Amygdala (tissue), 56 donors: ENCODE measurements around the gene PIP5KL1.

Experiments used
- DNase-seq, 56 donors: peaks; one replicate each; lab custom pipeline; 2025; lab: John Stamatoyannopoulos, UW

PIP5KL1 gene

DNA sequence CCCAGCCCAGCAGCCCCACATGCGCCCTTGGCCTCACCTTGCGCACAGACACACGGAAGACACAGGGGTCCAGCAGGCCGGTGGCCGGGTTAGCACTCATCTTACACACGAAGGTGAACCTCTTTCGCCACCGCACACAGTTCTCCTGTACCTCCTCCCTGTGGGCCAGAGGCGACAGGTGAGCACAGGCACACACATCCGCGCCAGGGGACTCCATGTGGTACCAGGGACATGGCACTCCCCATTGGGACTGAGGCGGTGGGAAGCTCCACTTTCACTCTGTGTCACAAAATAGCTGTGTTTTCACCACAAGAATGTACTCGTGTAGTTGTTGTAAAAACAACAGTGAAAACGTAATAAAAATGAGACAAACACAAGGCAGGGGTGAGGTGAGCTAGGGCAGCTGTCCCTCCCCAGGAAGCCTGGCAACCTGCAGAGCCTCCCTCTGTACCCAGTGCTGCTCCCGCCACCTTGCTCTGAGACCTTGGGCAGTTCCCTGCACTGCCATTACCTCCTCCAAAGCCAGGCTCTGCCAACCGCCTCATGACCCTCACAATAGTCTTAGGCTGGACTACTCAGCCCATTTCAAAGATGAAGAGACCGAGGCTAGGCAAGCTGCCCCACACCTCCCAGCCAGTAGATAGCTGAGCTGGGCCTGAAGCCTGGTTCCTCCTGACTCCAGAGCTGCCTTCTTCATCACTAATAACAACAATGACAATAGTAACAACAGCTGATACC lies 23.4 kb upstream of the PIP5KL1 start:
- DNase-seq, result no peak

DNA sequence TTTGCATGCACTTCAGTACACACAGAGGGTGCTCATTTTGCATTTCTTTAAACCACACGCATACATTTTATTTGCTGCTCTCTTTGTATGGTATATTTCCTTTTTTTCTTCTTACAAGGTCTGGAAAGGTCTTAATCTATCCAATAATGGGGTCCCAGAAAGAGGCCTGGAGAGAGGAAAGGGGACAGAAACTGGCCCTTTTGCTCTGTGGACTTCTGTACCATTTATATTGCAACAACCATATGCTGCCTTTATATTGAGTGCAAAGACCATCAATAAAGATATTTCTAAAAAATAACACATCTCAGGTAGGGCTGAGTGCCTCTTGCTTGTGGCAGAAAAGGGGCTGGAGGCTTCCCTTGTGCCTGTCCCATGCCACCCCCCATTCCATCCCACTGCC lies 22.6 kb upstream of the PIP5KL1 start:
- no peak for DNase-seq

DNA sequence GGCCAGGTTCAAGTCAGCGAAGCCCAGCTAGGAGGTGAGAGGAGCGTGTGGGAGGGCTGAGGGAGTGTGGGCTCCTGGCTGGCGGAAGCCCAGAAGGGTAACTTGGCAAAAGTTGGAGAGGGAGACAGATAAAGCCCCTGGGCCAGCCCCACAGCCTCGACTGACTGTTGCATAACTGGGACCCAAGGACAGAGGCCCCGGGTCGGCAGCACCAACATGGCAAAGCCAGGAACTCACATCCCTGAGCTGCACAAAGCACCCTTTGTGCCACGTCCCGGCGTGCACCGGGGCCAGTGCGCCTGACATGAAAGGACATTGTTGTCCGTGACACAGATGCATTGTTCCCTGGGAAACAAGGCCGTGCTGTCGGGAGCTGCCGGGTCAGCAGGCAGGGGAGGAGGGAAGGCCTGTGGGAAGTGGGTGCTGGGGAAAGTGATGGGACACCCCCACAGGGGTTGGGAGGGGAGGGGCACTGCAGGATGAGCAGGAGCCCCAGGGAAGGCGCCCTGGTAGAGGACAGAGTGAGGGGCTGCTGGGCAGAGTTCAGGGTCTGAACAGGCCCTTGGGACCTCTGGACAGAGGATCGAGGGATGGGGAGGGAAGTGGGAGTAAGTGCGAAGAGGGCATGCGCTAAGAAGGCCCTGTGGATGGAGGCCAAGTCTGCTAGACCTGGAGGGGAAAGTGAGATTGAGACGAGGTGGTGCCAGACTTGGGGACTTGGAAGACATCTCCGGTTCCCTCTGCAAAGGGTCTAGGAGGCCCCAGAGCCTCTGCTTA lies 20.1 kb upstream of the PIP5KL1 start:
- DNase-seq, result peak; percentile 65 to 98 (median 93)

DNA sequence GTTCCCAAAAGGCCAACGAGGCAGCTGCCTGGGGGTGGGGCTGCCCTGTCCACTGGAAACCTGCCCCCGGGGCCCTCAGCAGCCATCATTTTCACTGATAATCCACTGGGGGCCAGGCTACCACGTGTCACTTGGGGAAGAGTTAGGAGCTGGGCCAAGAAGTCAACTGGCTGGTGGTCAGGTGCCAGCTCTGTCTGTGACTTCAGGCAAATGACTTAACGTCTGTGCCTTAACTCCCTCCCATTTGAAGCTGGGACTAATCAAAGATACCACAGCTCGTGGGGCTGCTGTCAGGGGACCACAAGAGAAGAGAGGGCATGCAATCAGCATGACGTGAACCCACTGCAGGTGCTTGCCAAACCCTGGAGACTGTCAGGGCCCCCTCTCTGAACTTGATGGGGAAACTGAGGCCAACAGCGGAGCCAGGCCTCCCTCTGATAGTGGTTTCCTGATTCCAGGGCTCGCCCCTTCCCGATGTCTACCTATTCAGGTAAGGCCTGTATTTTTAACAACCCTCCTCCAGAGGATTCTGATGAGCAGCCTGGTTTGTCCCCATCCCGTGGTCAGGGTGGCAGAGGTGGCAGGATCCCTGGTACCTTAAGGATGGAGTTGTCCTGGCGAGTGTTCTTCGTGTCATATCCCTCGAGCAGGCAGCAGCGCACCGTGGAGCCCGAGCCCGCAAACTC lies 19.4 kb upstream of the PIP5KL1 start:
- DNase-seq, result peak in 37 of 56 donors; percentile 31 to 83 (median 57)

- no peak for DNase-seq
Observed at GRCh38 chr9:127947841-127948710, 17.5 kb upstream of the PIP5KL1 start.

- peak in 1 of 56 donors; percentile 52 for DNase-seq
Observed at GRCh38 chr9:127946728-127947127, 16.2 kb upstream of the PIP5KL1 start.

DNA sequence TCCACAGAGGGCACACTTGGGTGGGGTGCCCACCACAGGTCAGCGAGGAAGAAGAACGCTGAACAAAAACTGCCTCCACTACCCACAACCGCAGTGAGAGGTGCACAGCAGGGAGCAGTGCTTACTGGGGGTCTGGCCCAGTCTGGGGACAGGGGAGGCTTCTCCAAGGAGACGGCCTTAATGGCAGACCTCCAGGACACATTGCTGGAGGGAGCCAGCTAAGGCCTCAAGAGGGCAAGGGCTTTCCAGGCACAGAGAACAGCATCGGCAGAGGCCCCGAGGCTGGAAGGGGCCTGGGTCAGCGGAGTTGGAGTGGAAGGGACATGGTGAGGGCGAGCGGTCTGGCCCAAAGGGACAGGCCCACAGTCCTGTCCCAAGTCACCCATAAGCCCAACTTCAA lies 15.4 kb upstream of the PIP5KL1 start:
- DNase-seq, result peak in 4 of 56 donors; percentile 26 to 36 (median 30)

DNA sequence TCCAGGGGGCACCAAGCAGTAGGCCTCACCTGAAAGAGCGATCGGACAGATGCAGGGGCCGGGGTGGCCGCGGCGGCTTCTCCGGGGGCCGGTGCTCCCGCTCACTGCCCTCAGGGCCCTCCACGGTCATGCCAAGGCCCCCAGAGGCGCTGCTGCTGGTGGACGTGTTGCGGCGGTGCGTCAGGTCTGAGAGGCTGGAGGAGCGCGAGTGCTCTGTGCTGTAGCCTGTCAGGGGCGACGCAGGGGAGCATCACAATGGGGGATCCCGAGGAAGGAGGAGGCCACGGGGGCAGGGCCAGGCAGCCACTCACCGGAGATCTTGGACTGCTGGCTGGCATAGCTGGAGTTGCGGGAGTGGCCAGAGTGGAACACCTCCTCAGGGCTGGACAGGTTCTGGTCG lies 14.8 kb upstream of the PIP5KL1 start:
- no peak for DNase-seq

- DNase-seq, result no peak
Observed at GRCh38 chr9:127944586-127945218, 14.1 kb upstream of the PIP5KL1 start.

DNA sequence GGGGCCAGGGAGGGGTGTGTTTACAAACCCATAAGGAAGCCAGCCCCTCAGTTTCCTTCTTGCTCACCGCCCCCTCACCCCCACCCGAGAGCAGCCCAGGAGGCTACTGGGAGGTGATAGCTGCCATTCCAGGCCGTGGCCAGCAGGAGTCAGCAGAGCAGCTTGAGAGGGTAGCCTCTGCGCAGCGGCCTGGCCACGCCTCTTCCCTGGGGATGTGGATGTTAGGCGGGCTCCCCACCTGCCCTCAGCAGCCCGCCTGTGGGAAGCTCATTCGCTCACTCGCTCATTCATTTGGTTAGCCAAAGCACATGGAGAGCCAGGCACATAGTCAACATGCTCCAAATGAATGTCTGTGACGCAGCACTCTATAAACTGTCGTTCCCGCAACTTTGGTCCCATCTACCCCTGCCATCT lies 13.2 kb upstream of the PIP5KL1 start:
- DNase-seq, result peak in 53 of 56 donors; percentile 30 to 92 (median 81)

DNA sequence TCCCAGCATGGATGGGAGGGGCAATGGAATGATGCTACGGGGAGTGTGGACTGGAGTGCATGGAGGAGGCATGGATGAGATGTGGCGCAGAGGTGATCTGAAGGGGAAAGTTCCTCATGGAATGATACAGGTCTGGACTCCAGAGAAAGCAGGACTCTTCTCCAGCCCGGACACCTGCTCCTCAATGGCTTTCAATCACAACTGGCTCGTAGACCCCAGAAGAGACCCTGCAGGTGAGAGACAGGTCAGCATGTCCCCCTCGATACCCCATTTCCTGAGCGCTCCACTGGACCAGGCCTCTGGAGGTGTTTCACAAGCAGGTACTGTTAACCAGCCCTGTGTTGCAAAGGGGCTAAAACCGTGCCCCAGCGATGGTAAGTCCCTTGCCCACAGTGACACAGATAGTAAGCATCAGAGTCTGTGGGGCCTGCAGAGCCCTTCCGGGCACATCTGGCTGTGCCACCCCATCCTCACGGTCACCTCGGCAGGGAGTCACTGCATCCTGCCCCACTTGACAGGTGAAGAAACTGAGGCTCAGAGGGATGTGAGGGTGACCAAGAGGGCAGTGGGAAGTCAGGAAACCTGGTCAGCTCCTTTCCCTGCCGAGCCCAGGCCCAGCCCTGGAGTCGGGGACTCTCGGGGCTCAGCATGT lies 12.6 kb upstream of the PIP5KL1 start:
- peak in 1 of 56 donors; percentile 28 for DNase-seq

- DNase-seq, result peak in 36 of 56 donors; percentile 22 to 72 (median 49)
Observed at GRCh38 chr9:127942216-127943010, 11.8 kb upstream of the PIP5KL1 start.

GRCh38 chr9:127941961-127942215 lies 11.3 kb upstream of the PIP5KL1 start:
- DNase-seq, result peak in 1 of 56 donors; percentile 21

DNA sequence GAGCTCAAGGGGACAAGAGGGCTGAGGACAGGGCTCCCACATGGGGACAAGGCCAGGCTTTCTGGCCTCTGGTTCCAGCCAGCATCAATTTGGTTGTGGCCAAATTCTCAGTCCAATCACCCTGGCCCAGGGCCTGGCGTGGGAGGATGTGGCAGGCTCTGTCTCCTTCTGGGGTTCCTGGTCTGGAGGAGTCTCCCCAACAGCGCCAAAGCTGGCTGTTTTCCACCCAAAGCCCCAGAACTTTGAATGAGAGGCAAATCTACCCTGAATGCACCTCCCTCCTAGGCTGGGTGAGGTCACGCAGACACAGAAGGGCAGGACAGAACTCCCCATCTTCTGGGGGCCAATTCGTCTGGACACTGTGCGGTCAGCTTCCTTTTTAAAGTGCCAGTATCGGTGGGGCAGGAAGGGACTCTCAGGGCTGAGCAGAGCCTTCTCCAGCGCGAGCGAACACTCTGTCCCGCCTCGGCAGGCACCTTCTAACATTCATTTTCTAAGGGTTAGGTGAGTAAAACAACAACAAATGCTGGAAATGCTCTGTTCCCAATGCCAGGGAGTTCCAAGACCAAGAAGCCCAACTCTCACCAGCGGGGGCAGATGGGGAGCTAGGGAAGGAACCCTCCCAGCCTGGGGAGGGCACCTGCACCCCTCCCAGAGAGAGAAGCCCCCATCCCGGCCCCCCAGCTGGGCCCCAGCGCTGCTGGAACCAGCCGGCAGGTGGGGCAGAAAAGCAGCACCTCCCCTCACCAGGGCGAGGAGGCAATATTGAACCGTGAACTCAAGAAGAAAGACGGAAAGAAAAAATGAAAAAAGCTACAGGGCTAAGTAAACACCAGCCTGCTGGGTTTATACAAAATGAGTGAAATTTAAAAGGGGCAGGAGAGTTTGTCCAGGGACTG lies 10.7 kb upstream of the PIP5KL1 start:
- no peak for DNase-seq

DNA sequence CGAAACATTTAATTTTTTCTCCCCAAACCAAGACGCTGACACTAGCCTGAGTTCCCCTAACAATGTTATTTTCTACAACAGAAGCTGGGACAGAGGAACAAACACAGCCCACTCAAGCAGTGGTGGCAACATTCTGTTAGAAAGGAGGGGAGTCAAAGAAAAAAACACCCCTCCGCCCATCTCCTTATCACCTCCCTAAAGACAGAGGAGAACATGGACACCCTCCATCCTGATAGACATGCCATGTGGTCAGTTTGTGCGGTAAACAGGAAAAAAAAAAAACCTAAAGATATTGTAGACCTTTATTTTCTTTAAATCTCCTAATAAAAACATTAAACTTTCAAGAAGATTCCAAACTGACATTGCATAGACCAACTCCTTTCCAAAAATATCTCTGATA lies 10.0 kb upstream of the PIP5KL1 start:
- no peak for DNase-seq

- peak in 1 of 56 donors; percentile 32 for DNase-seq
Observed at GRCh38 chr9:127938298-127938690, 7.7 kb upstream of the PIP5KL1 start.
